Epithelial cell of proximal tubule (primary cell): ENCODE measurements around the gene LTBP4. TPM values are rescaled to one million over a fixed set of nuclear protein-coding genes. Genes with fewer than 3 reads are reported as not detected.
"Not testable (repeated sequence)": the region's sequence is repeated elsewhere in the genome, so short reads cannot be mapped to it uniquely, and the experiment has no call there.

Experiments used
- DNase-seq: peaks from one replicate; pipeline ENCODE4 v3.0.0-alpha.2; 2011; ENCODE audit warnings: low read depth
- H3K4me3 ChIP-seq: 2 replicates; pipeline ENCODE4 v1.5.1; 2011; ENCODE audit warnings: low read depth, mild to moderate bottlenecking, low read length
- total RNA-seq: library from RNA; depleted of rRNA; stranded (reverse); fragments of >200 nt; gene quantifications from 2 replicates; pipeline ENCODE4 v1.2.3, GENCODE V29; 2015
- TF ChIP-seq, protein P1 (sequence below): conservative IDR thresholded peaks from 2 replicates; pipeline ENCODE4 v1.5.1; 2012; ENCODE audit warnings: low read depth, mild to moderate bottlenecking, low read length

Gene LTBP4
- total RNA-seq, 1 donor from 2014 or later: 149 TPM

- TF ChIP-seq, protein P1, sequence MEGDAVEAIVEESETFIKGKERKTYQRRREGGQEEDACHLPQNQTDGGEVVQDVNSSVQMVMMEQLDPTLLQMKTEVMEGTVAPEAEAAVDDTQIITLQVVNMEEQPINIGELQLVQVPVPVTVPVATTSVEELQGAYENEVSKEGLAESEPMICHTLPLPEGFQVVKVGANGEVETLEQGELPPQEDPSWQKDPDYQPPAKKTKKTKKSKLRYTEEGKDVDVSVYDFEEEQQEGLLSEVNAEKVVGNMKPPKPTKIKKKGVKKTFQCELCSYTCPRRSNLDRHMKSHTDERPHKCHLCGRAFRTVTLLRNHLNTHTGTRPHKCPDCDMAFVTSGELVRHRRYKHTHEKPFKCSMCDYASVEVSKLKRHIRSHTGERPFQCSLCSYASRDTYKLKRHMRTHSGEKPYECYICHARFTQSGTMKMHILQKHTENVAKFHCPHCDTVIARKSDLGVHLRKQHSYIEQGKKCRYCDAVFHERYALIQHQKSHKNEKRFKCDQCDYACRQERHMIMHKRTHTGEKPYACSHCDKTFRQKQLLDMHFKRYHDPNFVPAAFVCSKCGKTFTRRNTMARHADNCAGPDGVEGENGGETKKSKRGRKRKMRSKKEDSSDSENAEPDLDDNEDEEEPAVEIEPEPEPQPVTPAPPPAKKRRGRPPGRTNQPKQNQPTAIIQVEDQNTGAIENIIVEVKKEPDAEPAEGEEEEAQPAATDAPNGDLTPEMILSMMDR: no peak
- DNase-seq: no peak
- H3K4me3 ChIP-seq: no peak overlapping the region
These were observed 41.1 kb upstream of the LTBP4 start for GRCh38 chr19:40560092-40560507.

DNA sequence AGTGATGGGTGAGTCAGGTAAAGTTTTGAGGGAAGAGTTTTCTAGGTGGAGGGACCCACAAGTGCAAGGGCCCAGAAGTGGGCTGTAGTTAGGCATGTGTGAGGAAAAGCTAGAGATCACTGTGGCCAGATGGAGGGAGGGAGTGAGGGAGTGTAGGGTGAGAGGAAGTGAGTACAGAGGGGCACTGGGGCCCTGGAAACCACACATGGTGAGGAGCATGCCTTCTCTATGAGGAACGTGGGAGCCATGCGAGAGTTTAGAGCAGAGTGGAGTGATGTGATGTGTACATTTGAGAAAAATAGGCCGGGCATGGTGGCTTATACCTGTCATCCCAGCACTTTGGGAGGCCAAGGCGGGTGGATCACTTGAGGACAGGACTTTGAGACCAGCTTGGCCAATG lies 39.2 kb upstream of the LTBP4 start:
- no peak overlapping the region for H3K4me3 ChIP-seq
- DNase-seq: no peak
- TF ChIP-seq, protein P1: no peak

GRCh38 chr19:40564535-40564934 lies 36.6 kb upstream of the LTBP4 start:
- not testable (repeated sequence) for H3K4me3 ChIP-seq, DNase-seq

DNA sequence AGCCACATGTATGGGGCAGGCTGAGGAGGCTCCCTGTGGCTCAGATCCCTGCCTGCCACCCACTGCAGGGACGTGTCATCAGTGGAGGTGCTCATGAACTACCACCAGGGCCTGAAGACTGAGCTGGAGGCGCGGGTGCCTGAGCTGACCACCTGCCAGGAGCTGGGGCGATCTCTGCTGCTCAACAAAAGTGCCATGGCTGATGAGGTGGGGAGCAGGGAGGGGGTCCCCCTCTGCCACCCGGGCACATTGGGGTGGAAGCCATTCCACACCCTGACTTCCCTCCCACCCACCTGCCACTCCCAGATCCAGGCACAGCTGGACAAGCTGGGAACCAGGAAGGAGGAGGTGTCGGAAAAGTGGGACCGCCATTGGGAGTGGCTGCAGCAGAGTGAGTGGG lies 35.8 kb upstream of the LTBP4 start:
- TF ChIP-seq, protein P1: no peak
- no peak overlapping the region for H3K4me3 ChIP-seq
- no peak for DNase-seq

GRCh38 chr19:40565910-40566495 lies 35.2 kb upstream of the LTBP4 start:
- no peak for DNase-seq
- TF ChIP-seq, protein P1: no peak
- H3K4me3 ChIP-seq: no peak overlapping the region

- DNase-seq: no peak
- peak overlapping the region; percentile 47 for H3K4me3 ChIP-seq
- TF ChIP-seq, protein P1: no peak
These were observed 34.0 kb upstream of the LTBP4 start for GRCh38 chr19:40567040-40567749.

DNA sequence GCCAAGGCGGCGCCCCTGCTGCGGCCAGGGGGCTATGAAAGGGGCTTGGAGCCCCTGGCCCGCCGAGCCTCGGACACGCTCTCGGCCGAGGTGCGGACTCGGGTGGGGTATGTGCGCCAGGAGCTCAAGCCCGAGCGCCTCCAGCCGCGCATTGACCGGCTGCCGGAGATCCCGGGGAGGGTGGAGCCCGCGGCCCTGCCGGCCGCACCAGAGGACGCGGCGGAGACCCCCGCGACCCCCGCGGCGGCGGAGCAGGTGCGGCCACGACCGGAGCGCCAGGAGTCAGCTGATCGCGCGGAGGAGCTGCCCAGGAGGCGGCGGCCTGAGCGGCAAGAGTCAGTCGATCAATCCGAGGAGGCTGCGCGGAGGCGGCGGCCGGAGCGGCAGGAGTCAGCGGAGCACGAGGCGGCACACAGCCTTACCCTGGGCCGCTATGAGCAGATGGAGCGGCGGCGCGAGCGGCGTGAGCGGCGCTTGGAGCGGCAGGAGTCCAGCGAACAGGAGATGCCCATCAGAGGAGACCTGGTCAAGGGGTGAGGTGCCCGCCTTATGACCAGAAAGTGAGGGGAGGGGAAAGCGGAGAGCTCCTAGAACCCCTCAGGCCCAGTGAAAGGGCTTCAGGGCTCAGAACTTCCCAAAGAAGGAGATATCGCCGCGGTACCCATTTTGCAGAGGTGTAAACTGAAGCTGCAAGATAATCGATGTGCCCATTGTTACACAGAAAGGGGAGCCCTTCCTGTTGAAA lies 33.2 kb upstream of the LTBP4 start:
- H3K4me3 ChIP-seq: peak overlapping the region; percentile 47
- DNase-seq: no peak
- TF ChIP-seq, protein P1: no peak
